A549 (cell line): ENCODE data around the gene CD99L2. TPM values are rescaled to one million over a fixed set of nuclear protein-coding genes. Genes with fewer than 3 reads are reported as not detected.

Source experiments
- ATAC-seq, 2 experiments: fragments of 200-7000 bp in 1 of 2; fragments of >200 bp in 1 of 2; cut with Nextera tagmentation in 1 of 2; cut with Tn5 transposase in 1 of 2; 3 replicates each; pipeline versions ENCODE4 v1.8.0 to v1.9.1; 2018 to 2020; ENCODE audit warnings: mild to moderate bottlenecking in 1 of 2, moderate library complexity in 1 of 2
- CTCF ChIA-PET: fragments of 300-600 bp; sonication (Branson Sonifier 250); formaldehyde crosslinking; extraction: SDS; loops from one replicate; lab custom pipeline; 2021; ENCODE audit warnings: antibody characterized with exemption, inconsistent platforms; lab: Yijun Ruan, JAX
- POLR2A ChIA-PET: fragments of 350-600 bp; formaldehyde crosslinking; extraction: SDS; loops from one replicate; lab custom pipeline; 2021; ENCODE audit warnings: antibody characterized with exemption, inconsistent platforms; lab: Yijun Ruan, JAX
- DNase-seq, 2 experiments: peaks; one replicate each; pipeline versions ENCODE4 v3.0.0 to v3.0.0-alpha.2; 2011 to 2016; ENCODE audit warnings: low read depth in 1 of 2, low spot score in 1 of 2
- FAIRE-seq: peaks from 2 replicates; lab custom pipeline; 2011; peaks lifted over from hg19 to GRCh38; lab: Jason Lieb, UNC
- H3K27ac ChIP-seq, 2 experiments: fragments of >200 bp; sonication (Bioruptor Twin); formaldehyde crosslinking; 3 replicates each; pipeline ENCODE4 v1.5.1; 2016 to 2017
- H3K4me1 ChIP-seq: fragments of >200 bp; sonication (Bioruptor Twin); formaldehyde crosslinking; 3 replicates; pipeline ENCODE4 v1.6.1; 2016
- H3K4me2 ChIP-seq: fragments of >200 bp; sonication (Bioruptor Twin); formaldehyde crosslinking; 3 replicates; pipeline ENCODE4 v1.6.1; 2016
- H3K4me3 ChIP-seq: fragments of >200 bp; sonication (Bioruptor Twin); formaldehyde crosslinking; 3 replicates; pipeline ENCODE4 v1.5.1; 2016
- H3K9me3 ChIP-seq: fragments of >200 bp; sonication (Bioruptor Twin); formaldehyde crosslinking; 3 replicates; pipeline ENCODE4 v1.6.1; 2016
- BHLHE40 ChIP-seq: IDR thresholded peaks from 2 replicates; pipeline ENCODE4 v1.6.1; 2012; ENCODE audit warnings: low read depth, low read length, inconsistent platforms
- CBX2 ChIP-seq: fragments of 200-600 bp; sonication (generic); IDR thresholded peaks from 2 replicates; pipeline ENCODE4 v1.6.1; 2016; ENCODE audit warnings: low read depth, mild to moderate bottlenecking, borderline replicate concordance
- CBX8 ChIP-seq: fragments of 200-600 bp; sonication (generic); IDR thresholded peaks from 2 replicates; pipeline ENCODE4 v1.6.1; 2016
- CEBPB ChIP-seq, 2 experiments: fragments of >200 bp in 1 of 2; sonication (Bioruptor Twin) in 1 of 2; formaldehyde crosslinking in 1 of 2; IDR thresholded peaks; 2 replicates each; pipeline ENCODE4 v1.6.1; 2012 to 2016
- CHD2 ChIP-seq: fragments of 150-350 bp; IDR thresholded peaks from 2 replicates; pipeline ENCODE4 v1.6.1; 2014; ENCODE audit warnings: low read length; ENCODE audit not compliant: partially characterized antibody
- E2F6 ChIP-seq: IDR thresholded peaks from 2 replicates; pipeline ENCODE4 v1.6.1; 2012; ENCODE audit warnings: low read depth, borderline replicate concordance
- EHF ChIP-seq: fragments of 250-450 bp; sonication (Bioruptor Pico); IDR thresholded peaks from 2 replicates; pipeline ENCODE4 v1.5.0; 2020; ENCODE audit warnings: mild to moderate bottlenecking
- EP300 ChIP-seq, 2 experiments: fragments of >200 bp; sonication (Bioruptor Twin); formaldehyde crosslinking; IDR thresholded peaks; 2 replicates in 1 of 2; 3 replicates in 1 of 2; pipeline ENCODE4 v1.6.1; 2016 to 2017
- FOSB ChIP-seq: fragments of 250-450 bp; sonication (Bioruptor Pico); IDR thresholded peaks from 2 replicates; pipeline ENCODE4 v1.5.0; 2020; ENCODE audit warnings: mild to moderate bottlenecking, moderate library complexity
- HEYL ChIP-seq: fragments of 250-450 bp; sonication (Bioruptor Pico); IDR thresholded peaks from 2 replicates; pipeline ENCODE4 v1.8.0; 2021; ENCODE audit warnings: mild to moderate bottlenecking, moderate library complexity
- HMGXB4 ChIP-seq: fragments of 250-450 bp; sonication (Bioruptor Pico); IDR thresholded peaks from 2 replicates; pipeline ENCODE4 v1.5.0; 2021; ENCODE audit warnings: mild to moderate bottlenecking, moderate library complexity, borderline replicate concordance
- HOXA7 ChIP-seq: fragments of 250-450 bp; sonication (Bioruptor Pico); IDR thresholded peaks from 2 replicates; pipeline ENCODE4 v1.5.0; 2020; ENCODE audit warnings: mild to moderate bottlenecking, moderate library complexity
- HOXB13 ChIP-seq: fragments of 250-450 bp; sonication (Bioruptor Pico); IDR thresholded peaks from 2 replicates; pipeline ENCODE4 v1.5.0; 2020; ENCODE audit warnings: low read depth, mild to moderate bottlenecking, moderate library complexity
- JUNB ChIP-seq: fragments of >200 bp; sonication (Bioruptor Twin); formaldehyde crosslinking; IDR thresholded peaks from 2 replicates; pipeline ENCODE4 v1.6.1; 2016
- KDM1A ChIP-seq: fragments of 200-600 bp; sonication (generic); IDR thresholded peaks from 2 replicates; pipeline ENCODE4 v1.6.1; 2016; ENCODE audit warnings: low read depth, mild to moderate bottlenecking
- KDM5A ChIP-seq: fragments of 200-600 bp; sonication (generic); IDR thresholded peaks from 2 replicates; pipeline ENCODE4 v1.6.1; 2016; ENCODE audit warnings: antibody characterized with exemption, mild to moderate bottlenecking
- MAX ChIP-seq: IDR thresholded peaks from 2 replicates; pipeline ENCODE4 v1.6.1; 2012
- MAZ ChIP-seq: fragments of 150-350 bp; IDR thresholded peaks from 2 replicates; pipeline ENCODE4 v1.6.1; 2014; ENCODE audit warnings: antibody characterized with exemption, low read depth, low read length, borderline replicate concordance
- NR3C1 ChIP-seq: fragments of >200 bp; sonication (Bioruptor Twin); formaldehyde crosslinking; IDR thresholded peaks from 3 replicates; pipeline ENCODE4 v1.6.1; 2017
- POLR2A ChIP-seq: IDR thresholded peaks from 2 replicates; pipeline ENCODE4 v1.6.1; 2012; ENCODE audit warnings: mild to moderate bottlenecking, low read length
- RNF2 ChIP-seq: fragments of 200-600 bp; sonication (generic); IDR thresholded peaks from 2 replicates; pipeline ENCODE4 v1.6.1; 2016; ENCODE audit warnings: low read depth, mild to moderate bottlenecking, antibody characterized with exemption, moderate library complexity, borderline replicate concordance
- SREBF2 ChIP-seq: fragments of 450-650 bp; IDR thresholded peaks from 2 replicates; pipeline ENCODE4 v1.6.1; 2014; ENCODE audit warnings: mild to moderate bottlenecking, moderate library complexity
- TP53 ChIP-seq: fragments of 250-450 bp; sonication (Bioruptor Pico); IDR thresholded peaks from 2 replicates; pipeline ENCODE4 v1.5.0; 2021; ENCODE audit warnings: mild to moderate bottlenecking, moderate library complexity
- ZC3H11A ChIP-seq: fragments of 450-650 bp; IDR thresholded peaks from 2 replicates; pipeline ENCODE4 v1.6.1; 2014; ENCODE audit warnings: antibody characterized with exemption, mild to moderate bottlenecking
- ZFP36 ChIP-seq: fragments of 450-650 bp; IDR thresholded peaks from 2 replicates; pipeline ENCODE4 v1.6.1; 2014; ENCODE audit warnings: borderline replicate concordance; ENCODE audit not compliant: partially characterized antibody
- ZNF302 ChIP-seq: fragments of 250-450 bp; sonication (Bioruptor Pico); IDR thresholded peaks from 2 replicates; pipeline ENCODE4 v1.9.0; 2021; ENCODE audit warnings: inconsistent platforms, mild to moderate bottlenecking, moderate library complexity
- WGBS: methylation state at CpG from one replicate; pipeline ENCODE4 v1.1.6; 2017; ENCODE audit errors: missing lambda C conversion rate; 5-methylcytosine and 5-hydroxymethylcytosine counted together
- polyA plus RNA-seq, 4 experiments: library from polyadenylated mRNA; depleted of rRNA in 3 of 4; stranded (reverse); fragments of >200 nt; fragmentation: RNase III in 1 of 4; extraction: RNeasy Plus Mini Kit Qiagen cat#74134 plus additional on column Dnase treatment in 1 of 4; gene quantifications; 2 replicates in 3 of 4; 3 replicates in 1 of 4; pipeline ENCODE4 v1.2.3, GENCODE V29; 2011 to 2017

CD99L2 gene
- polyA plus RNA-seq, 2 of the 4 experiments (the other 2 are of a cell fraction) = 50.5 to 66.5 TPM

GRCh38 chrX:150926791-150927190 is 28.3 kb upstream of the CD99L2 start:
- CTCF ChIA-PET = interaction anchor here (1.5 kb wide), 1 partner anchor 21 kb away, joined by 3 read pairs; no protein-coding TSS in a partner anchor
- no peak for DNase-seq
- no peak overlapping the region for H3K27ac ChIP-seq
- FAIRE-seq = no peak
- no peak for TF ChIP-seq CEBPB (IDR thresholded peaks at IDR 0.05)
- no peak for TF ChIP-seq SREBF2
- TF ChIP-seq HOXB13 = no peak
- no peak for TF ChIP-seq ZNF302 (CRISPR knock-in tag)
- TF ChIP-seq CBX8 = no peak
- TF ChIP-seq HEYL (CRISPR knock-in tag) = no peak
- TF ChIP-seq ZC3H11A = no peak
- TF ChIP-seq, all 56 proteins: peak for 0
- no peaks in the 10 kb centered on the region for H3K9me3 ChIP-seq
- 80% methylated on average over 2 of the region's 2 CpGs for WGBS
- ATAC-seq = no peak
- POLR2A ChIA-PET = no interaction called here
- no peak overlapping the region for H3K4me2 ChIP-seq
- H3K4me3 ChIP-seq = no peak overlapping the region
- H3K4me1 ChIP-seq = no peaks in the 10 kb centered on the region

GRCh38 chrX:150926304-150926703 is 27.8 kb upstream of the CD99L2 start:
- 84% methylated on average over 2 of the region's 2 CpGs for WGBS

GRCh38 chrX:150919401-150919800 is 20.9 kb upstream of the CD99L2 start:
- no peak for TF ChIP-seq KDM1A
- TF ChIP-seq POLR2A = no peak
- no peak for TF ChIP-seq ZNF302 (CRISPR knock-in tag)
- no peak for TF ChIP-seq TP53 (CRISPR knock-in tag)
- TF ChIP-seq EP300 (IDR thresholded peaks at IDR 0.05) = no peak
- no peak for TF ChIP-seq E2F6
- TF ChIP-seq MAX = no peak
- no peak for TF ChIP-seq HMGXB4 (CRISPR knock-in tag)
- TF ChIP-seq CHD2 = no peak
- no peak for TF ChIP-seq RNF2
- TF ChIP-seq MAZ = no peak
- TF ChIP-seq ZFP36 = no peak
- no peak for TF ChIP-seq NR3C1
- no peak for TF ChIP-seq JUNB
- no peak for TF ChIP-seq KDM5A
- no peak for TF ChIP-seq EHF
- TF ChIP-seq CBX2 = no peak
- no peak for TF ChIP-seq FOSB (CRISPR knock-in tag)
- no peak for TF ChIP-seq BHLHE40
- no peak for TF ChIP-seq HOXA7 (CRISPR knock-in tag)
- no peak for DNase-seq
- ATAC-seq = no peak
- ChIA-PET CTCF (no interaction called here), POLR2A (no interaction called here)
- Histone ChIP-seq H3K4me3 (no peak overlapping the region), H3K4me1 (no peaks in the 10 kb centered on the region), H3K9me3 (no peaks in the 10 kb centered on the region), H3K27ac (no peak overlapping the region), H3K4me2 (no peak overlapping the region)
- FAIRE-seq = no peak

More at GRCh38 chrX:150926304-150926703, 27.8 kb upstream of the CD99L2 start:
- TF ChIP-seq SREBF2 (no peak), MAZ (no peak)
- Histone ChIP-seq H3K4me2 (no peak overlapping the region), H3K9me3 (no peaks in the 10 kb centered on the region), H3K4me3 (no peak overlapping the region), H3K27ac (no peak overlapping the region), H3K4me1 (no peaks in the 10 kb centered on the region)
- FAIRE-seq (no peak), ATAC-seq (no peak), DNase-seq (no peak)
- ChIA-PET CTCF (interaction anchor here (1.5 kb wide), 1 partner anchor 21 kb away, joined by 3 read pairs; no protein-coding TSS in a partner anchor), POLR2A (no interaction called here)
